GM18507 (cell line): Measurements from ENCODE around the gene EMC6.

Experiments used
- DNase-seq: peaks from one replicate; pipeline ENCODE4 v3.0.0; 2011; ENCODE audit warnings: low read depth; ENCODE audit not compliant: insufficient read length; ENCODE audit errors: extremely low spot score
- FAIRE-seq: peaks from 2 replicates; lab custom pipeline; 2011; peaks lifted over from hg19 to GRCh38; lab: Jason Lieb, UNC

The EMC6 gene

GRCh38 chr17:3678095-3678820, 9.6 kb downstream of the EMC6 start:
- FAIRE-seq (no peak), DNase-seq (no peak)

- no peak for DNase-seq
- FAIRE-seq = no peak
These were observed 10.4 kb downstream of the EMC6 start for GRCh38 chr17:3678821-3679530.

GRCh38 chr17:3679531-3680126, 11.0 kb downstream of the EMC6 start:
- FAIRE-seq = no peak
- DNase-seq = no peak

DNA sequence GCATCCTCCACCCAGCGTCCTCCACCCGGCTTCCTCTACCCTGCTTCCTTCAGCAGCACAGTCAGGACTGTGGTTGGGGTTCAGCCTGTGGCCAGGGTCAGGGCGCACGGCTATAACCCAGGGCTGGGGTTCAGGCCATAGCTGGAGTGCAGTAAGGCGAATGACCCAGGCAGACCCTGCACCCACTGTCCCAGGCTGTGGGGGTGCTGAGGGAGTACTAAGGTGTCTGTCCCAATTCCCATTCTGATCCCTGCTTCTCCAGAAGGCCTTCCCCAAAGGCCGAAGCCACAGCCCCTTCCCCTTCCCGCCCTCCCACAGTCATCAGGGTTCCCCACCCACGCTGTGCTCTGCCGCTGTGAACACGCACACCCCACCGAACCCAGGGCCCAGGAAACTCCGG, 12.4 kb downstream of the EMC6 start:
- no peak for FAIRE-seq
- DNase-seq = no peak

DNA sequence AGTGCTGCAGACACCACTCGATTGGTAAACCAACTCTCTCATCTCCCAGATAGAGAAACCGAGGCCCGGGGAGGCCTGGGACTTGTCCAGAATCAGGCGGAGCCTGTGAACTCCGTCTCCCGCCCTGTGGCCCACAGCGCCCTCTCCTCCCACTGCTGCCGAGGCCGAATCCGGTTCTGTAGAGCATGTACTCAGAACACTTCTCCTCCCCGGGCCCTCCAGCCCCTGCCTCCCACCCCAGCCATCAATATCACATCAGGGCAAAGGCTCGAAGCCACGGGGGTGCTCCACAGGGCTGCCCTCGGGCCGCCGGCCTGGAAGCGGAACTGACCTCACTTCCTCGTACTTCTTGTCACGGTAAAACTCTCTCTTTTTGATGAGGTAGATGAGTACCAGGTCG, 13.0 kb downstream of the EMC6 start:
- FAIRE-seq = no peak

GRCh38 chr17:3682033-3682432, 13.4 kb downstream of the EMC6 start:
- FAIRE-seq (no peak), DNase-seq (no peak)

More for the DNA sequence above, 13.0 kb downstream of the EMC6 start:
- DNase-seq = no peak

DNA sequence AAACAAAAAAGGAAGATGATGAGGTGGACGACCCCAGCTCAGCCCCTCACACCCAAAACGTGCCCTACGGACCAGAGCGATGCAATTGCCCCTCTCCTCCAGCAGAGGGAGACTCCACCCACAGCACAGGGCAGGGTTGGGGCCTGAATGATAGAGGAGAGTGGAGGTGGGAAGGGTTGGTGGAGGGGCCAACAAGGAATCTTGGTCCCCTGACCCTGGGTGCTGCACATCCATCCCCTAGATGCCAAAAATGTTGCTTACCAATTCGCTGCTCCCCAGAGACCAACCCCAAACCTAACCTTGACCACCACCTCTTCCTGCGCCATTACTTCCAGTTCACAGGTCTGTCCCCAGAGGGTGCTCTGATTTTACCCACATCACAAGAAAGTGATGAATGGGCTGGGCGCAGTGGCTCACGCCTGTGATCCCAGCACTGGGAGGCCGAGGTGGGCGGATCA, 14.5 kb downstream of the EMC6 start:
- DNase-seq (peak; percentile 73), FAIRE-seq (peak; percentile 89)

DNA sequence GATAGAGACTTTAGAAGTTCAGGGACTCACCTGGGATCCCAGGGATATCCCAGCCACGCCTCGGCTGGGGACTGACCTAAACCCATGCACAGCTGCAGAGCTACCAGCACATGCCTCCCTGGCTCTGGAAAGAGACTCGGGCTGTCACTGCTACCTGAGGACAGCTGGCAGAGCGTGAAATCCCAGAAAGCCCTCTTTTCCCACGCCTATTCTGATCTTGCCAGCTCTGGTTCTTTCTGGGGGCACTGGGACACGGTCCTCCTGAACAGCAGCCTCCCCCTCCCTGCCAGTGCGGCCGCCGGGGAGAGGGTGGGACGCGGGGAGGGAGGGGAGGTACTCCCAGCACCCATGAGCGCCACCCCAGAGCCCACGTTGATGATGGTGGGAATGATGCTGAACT, 16.6 kb downstream of the EMC6 start:
- no peak for FAIRE-seq
- no peak for DNase-seq

DNA sequence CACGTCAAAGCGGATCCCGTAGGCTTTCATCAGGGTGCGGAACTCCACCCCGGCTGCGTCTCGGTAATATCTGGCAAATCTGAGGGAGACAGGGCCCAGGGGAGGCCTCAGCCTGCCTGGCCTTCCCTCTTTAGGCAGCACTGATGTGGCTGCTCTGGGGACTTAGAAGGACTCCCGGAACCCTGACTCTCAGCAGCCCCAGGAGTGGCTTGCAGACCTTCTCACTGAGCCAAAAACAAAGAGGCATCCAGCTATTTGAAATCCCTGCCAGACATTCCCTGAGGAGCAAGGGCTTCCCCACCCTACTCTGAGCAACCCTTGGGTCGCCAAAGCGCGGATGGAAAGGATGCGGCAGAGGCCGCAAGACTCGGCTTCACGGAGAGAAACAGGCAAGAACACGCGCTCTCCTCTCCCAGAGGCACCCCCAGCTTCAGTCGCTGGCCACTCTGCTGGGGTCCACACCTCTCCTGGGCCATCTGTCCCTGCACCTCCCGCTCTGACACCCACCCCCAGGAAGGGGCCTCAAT, 19.5 kb downstream of the EMC6 start:
- no peak for FAIRE-seq

GRCh38 chr17:3688852-3689261, 20.2 kb downstream of the EMC6 start:
- no peak for DNase-seq
- no peak for FAIRE-seq

More for the DNA sequence above, 19.5 kb downstream of the EMC6 start:
- no peak for DNase-seq

GRCh38 chr17:3689262-3690093, 20.9 kb downstream of the EMC6 start:
- DNase-seq (no peak), FAIRE-seq (no peak)

- DNase-seq = no peak
- FAIRE-seq = no peak
These were observed 21.6 kb downstream of the EMC6 start for GRCh38 chr17:3690094-3690715.

- no peak for DNase-seq
- FAIRE-seq = no peak
These were observed 23.0 kb downstream of the EMC6 start for GRCh38 chr17:3691617-3692067.

- DNase-seq = no peak
- FAIRE-seq = no peak
These were observed 23.7 kb downstream of the EMC6 start for GRCh38 chr17:3692346-3692745.

DNA sequence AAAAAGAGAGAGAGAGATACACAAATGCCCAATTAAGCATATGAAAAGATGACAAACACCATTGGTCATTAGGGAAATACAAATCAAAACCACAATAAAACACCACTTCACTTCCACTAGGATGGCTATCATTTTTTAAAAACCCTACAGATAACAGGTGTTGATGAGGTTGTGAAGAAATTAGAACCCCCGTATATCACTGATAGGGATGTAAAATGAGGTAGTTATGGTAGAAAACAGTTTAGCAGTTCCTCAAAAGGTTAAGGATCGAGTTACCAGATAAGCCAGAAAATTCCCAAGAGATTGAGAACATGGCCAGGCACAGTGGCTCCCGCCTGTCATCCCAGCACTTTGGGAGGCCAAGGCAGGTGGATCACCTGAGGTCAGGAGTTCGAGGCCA, 24.5 kb downstream of the EMC6 start:
- no peak for FAIRE-seq
- no peak for DNase-seq

GRCh38 chr17:3693829-3694231, 25.2 kb downstream of the EMC6 start:
- DNase-seq (peak; percentile 33), FAIRE-seq (peak; percentile 99)

GRCh38 chr17:3695129-3695722, 26.6 kb downstream of the EMC6 start:
- no peak for DNase-seq
- peak; percentile 9 for FAIRE-seq

GRCh38 chr17:3695723-3696411, 27.3 kb downstream of the EMC6 start, which contains the start of gene P2RX5:
Gene P2RX5, minus strand, starts transcription at chr17:3696155. Its CDS starts 150 bp downstream, at chr17:3696005.
- FAIRE-seq (peak; percentile 80), DNase-seq (peak; percentile 33)
